SK-N-SH (cell line): Measurements from ENCODE around the gene DLL3. TPM values are rescaled to one million over a fixed set of nuclear protein-coding genes. Genes with fewer than 3 reads are reported as not detected.

Experiments used
- CTCF ChIA-PET: fragments of 300-600, 350-600 bp; formaldehyde crosslinking; extraction: SDS; loops from one replicate; lab custom pipeline; 2021; lab: Yijun Ruan, JAX
- POLR2A ChIA-PET: fragments of 350-600 bp; sonication (Branson Sonifier 250); formaldehyde crosslinking; extraction: SDS; loops from one replicate; lab custom pipeline; 2020; ENCODE audit warnings: antibody characterized with exemption, inconsistent platforms; lab: Yijun Ruan, JAX
- DNase-seq: peaks from one replicate; pipeline ENCODE4 v3.0.0; 2012
- H2AFZ ChIP-seq: fragments of 200-600 bp; sonication (generic); 2 replicates; pipeline ENCODE4 v1.8.1; 2016; ENCODE audit warnings: antibody characterized with exemption, mild to moderate bottlenecking, low read depth
- H3F3A ChIP-seq: fragments of 200-600 bp; sonication (generic); replicated peaks from 2 replicates; pipeline ENCODE3; 2016; ENCODE audit warnings: antibody characterized with exemption, mild to moderate bottlenecking; ENCODE audit not compliant: insufficient read depth
- H3K27ac ChIP-seq, 2 experiments: fragments of 200-500 bp in 1 of 2; fragments of 200-600 bp in 1 of 2; sonication (Bioruptor generic) in 1 of 2; sonication (generic), shearing (Covaris generic) in 1 of 2; 2 replicates each; pipeline versions ENCODE4 v1.5.1 to v1.6.1; 2014 to 2016; ENCODE audit warnings: low read depth in 2 of 2, inconsistent platforms in 1 of 2, low read length in 1 of 2, mild to moderate bottlenecking in 1 of 2, mixed read lengths in 1 of 2
- H3K27me3 ChIP-seq: fragments of 200-600 bp; sonication (generic), shearing (Covaris generic); 2 replicates; pipeline ENCODE4 v1.6.1; 2016; ENCODE audit warnings: mixed run types; ENCODE audit not compliant: insufficient read depth
- H3K36me3 ChIP-seq, 2 experiments: fragments of 200-500 bp in 1 of 2; fragments of 200-600 bp in 1 of 2; sonication (Bioruptor generic) in 1 of 2; sonication (generic) in 1 of 2; replicated peaks in 1 of 2; 2 replicates each; pipeline versions ENCODE3 to v1.5.1; 2014 to 2016; ENCODE audit warnings: low read length in 1 of 2, mild to moderate bottlenecking in 1 of 2; ENCODE audit not compliant: insufficient read depth in 2 of 2, control insufficient read depth in 1 of 2
- H3K4me1 ChIP-seq, 2 experiments: fragments of 200-500 bp in 1 of 2; fragments of 200-600 bp in 1 of 2; sonication (Bioruptor generic) in 1 of 2; sonication (generic), shearing (Covaris generic) in 1 of 2; 2 replicates each; pipeline versions ENCODE4 v1.5.1 to v1.6.1; 2014 to 2016; ENCODE audit warnings: low read depth in 1 of 2, low read length in 1 of 2, mixed run types in 1 of 2; ENCODE audit not compliant: insufficient read depth in 2 of 2, control insufficient read depth in 1 of 2
- H3K4me2 ChIP-seq: fragments of 200-600 bp; sonication (generic), shearing (Covaris generic); 2 replicates; pipeline ENCODE4 v1.6.1; 2017; ENCODE audit warnings: mixed run types
- H3K4me3 ChIP-seq, 2 experiments: fragments of 200-500 bp in 1 of 2; fragments of 200-600 bp in 1 of 2; sonication (Bioruptor generic) in 1 of 2; sonication (generic), shearing (Covaris generic) in 1 of 2; 2 replicates each; pipeline versions ENCODE4 v1.5.1 to v1.8.1; 2014 to 2016; ENCODE audit warnings: low read depth in 2 of 2, inconsistent platforms in 1 of 2, low read length in 1 of 2, mild to moderate bottlenecking in 1 of 2, mixed read lengths in 1 of 2, moderate library complexity in 1 of 2
- H3K79me2 ChIP-seq: fragments of 200-600 bp; sonication (generic); 2 replicates; pipeline ENCODE4 v1.8.1; 2017; ENCODE audit warnings: mild to moderate bottlenecking; ENCODE audit not compliant: insufficient read depth
- H3K9ac ChIP-seq: fragments of 200-600 bp; sonication (generic); 2 replicates; pipeline ENCODE4 v1.6.1; 2017; ENCODE audit warnings: mixed run types
- H3K9me2 ChIP-seq: fragments of 200-600 bp; sonication (generic); 2 replicates; pipeline ENCODE4 v1.6.1; 2017; ENCODE audit warnings: mixed run types
- H3K9me3 ChIP-seq: fragments of 200-600 bp; sonication (generic); 2 replicates; pipeline ENCODE4 v1.6.1; 2017; ENCODE audit warnings: mixed run types, mild to moderate bottlenecking, moderate library complexity
- H4K20me1 ChIP-seq: fragments of 200-600 bp; sonication (generic); 2 replicates; pipeline ENCODE4 v1.6.1; 2017; ENCODE audit warnings: mild to moderate bottlenecking, mixed run types; ENCODE audit not compliant: insufficient read depth
- FOXJ3 ChIP-seq: sonication (generic); formaldehyde crosslinking; IDR thresholded peaks from 2 replicates; pipeline ENCODE4 v1.5.1; 2020; ENCODE audit warnings: mild to moderate bottlenecking, missing genetic modification reagents
- MEF2A ChIP-seq: IDR thresholded peaks from 2 replicates; pipeline ENCODE4 v1.4.0; 2012; ENCODE audit warnings: low read depth, borderline replicate concordance
- MXI1 ChIP-seq: IDR thresholded peaks from 2 replicates; pipeline ENCODE4 v1.6.1; 2012; ENCODE audit warnings: mild to moderate bottlenecking, low read depth, low read length, improper control_type of control experiment
- RXRA ChIP-seq: IDR thresholded peaks from 2 replicates; pipeline ENCODE4 v1.4.0; 2012; ENCODE audit warnings: low read depth, mild to moderate bottlenecking, borderline replicate concordance
- WGBS: methylation state at CpG from one replicate; pipeline ENCODE4 v1.1.6; 2017; ENCODE audit warnings: low lambda C conversion rate; 5-methylcytosine and 5-hydroxymethylcytosine counted together
- polyA plus RNA-seq, 3 experiments: library from polyadenylated mRNA; depleted of rRNA; stranded (reverse); fragments of >200 nt; gene quantifications; 2 replicates each; pipeline ENCODE4 v1.2.3, GENCODE V29; 2012
- TF ChIP-seq, protein P1 (sequence below): fragments of 200-600 bp; sonication (generic); IDR thresholded peaks from 2 replicates; pipeline ENCODE4 v1.6.1; 2017; ENCODE audit warnings: antibody characterized with exemption, mild to moderate bottlenecking, moderate library complexity
- TF ChIP-seq, protein P2 (sequence below): IDR thresholded peaks from 2 replicates; pipeline ENCODE4 v1.4.0; 2012; ENCODE audit warnings: low read depth, borderline replicate concordance

DLL3 gene
- polyA plus RNA-seq, 1 of the 3 experiments (the other 2 are of a cell fraction) = 4.7 TPM

DNA sequence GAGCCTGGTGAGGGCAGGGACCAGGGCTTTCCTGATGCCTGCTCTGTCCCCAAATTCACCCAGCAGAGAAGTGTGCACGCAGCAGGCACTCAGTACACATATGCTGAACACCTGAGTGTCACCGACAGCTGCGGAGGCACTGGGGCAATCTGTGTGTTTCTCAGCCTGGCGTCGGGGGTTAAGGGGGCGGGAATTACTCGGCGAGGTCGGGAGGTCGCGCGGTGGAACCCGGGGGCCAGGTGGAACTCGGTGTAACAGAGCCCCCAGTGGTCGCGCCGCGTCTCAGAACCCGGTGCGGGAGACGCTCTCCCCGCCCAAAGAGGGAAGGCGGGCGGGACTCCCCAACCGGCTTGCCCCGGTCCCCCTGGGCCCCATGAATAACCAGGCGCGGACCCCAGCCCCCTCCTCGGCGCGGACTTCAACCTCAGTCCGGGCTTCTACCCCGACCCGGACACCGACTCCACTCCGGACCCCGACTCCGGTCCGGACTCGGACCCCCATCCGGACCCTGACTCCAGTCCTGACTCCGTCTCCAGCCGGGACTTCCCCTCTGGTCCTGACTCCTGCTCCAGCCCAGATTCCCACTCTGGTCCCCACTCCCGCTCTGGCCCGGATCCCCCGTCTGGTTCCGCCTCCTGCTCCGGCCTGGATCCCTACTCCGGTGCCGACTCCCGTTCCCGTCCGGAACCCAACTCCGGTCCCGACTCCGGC, 16.2 kb downstream of the DLL3 start, which contains the start of gene SELENOV:
SELENOV (plus strand) TSS at position 300 of the 711 bp plus-strand sequence; CDS start at position 374, 74 bp downstream.
- H3K9me3 ChIP-seq = no peaks in the 10 kb centered on the region
- TF ChIP-seq FOXJ3 (CRISPR knock-in tag) = no peak
- TF ChIP-seq, protein P1, sequence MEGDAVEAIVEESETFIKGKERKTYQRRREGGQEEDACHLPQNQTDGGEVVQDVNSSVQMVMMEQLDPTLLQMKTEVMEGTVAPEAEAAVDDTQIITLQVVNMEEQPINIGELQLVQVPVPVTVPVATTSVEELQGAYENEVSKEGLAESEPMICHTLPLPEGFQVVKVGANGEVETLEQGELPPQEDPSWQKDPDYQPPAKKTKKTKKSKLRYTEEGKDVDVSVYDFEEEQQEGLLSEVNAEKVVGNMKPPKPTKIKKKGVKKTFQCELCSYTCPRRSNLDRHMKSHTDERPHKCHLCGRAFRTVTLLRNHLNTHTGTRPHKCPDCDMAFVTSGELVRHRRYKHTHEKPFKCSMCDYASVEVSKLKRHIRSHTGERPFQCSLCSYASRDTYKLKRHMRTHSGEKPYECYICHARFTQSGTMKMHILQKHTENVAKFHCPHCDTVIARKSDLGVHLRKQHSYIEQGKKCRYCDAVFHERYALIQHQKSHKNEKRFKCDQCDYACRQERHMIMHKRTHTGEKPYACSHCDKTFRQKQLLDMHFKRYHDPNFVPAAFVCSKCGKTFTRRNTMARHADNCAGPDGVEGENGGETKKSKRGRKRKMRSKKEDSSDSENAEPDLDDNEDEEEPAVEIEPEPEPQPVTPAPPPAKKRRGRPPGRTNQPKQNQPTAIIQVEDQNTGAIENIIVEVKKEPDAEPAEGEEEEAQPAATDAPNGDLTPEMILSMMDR = peak; percentile 24; the same call in 1 of the 2 replicates
- no peaks in the 10 kb centered on the region for H3F3A ChIP-seq
- peak within 1 kb of the TSS; percentile 74 for H3K4me2 ChIP-seq
- H4K20me1 ChIP-seq = no peaks in the 10 kb centered on the region
- H3K4me3 ChIP-seq = peak within 1 kb of the TSS; percentile 43
- H3K27me3 ChIP-seq = peaks cover 21% of the 10 kb centered on the region
- 6% methylated on average over 47 of the region's 56 CpGs for WGBS
- ChIA-PET POLR2A (interaction anchor here (0.8 to 1.1 kb wide), 2 partner anchors 17 to 75 kb away, joined by 3 to 5 read pairs; no protein-coding TSS in a partner anchor), CTCF (interaction anchor here (0.9 to 2.0 kb wide), 8 partner anchors 8 to 41 kb away, joined by 3 to 9 read pairs (median 6); partner anchors contain the start of gene EID2B)
- no peaks in the 10 kb centered on the region for H3K36me3 ChIP-seq
- no peak within 1 kb of the TSS for H3K27ac ChIP-seq
- H2AFZ ChIP-seq = peak within 1 kb of the TSS; percentile 65; the same call in 1 of the 2 replicates
- H3K4me1 ChIP-seq = peaks cover 0 to 6% of the 10 kb centered on the region in 2 experiments; a peak in 1 of 4 replicates
- peak; percentile 83 for DNase-seq
- H3K79me2 ChIP-seq = no peaks in the 10 kb centered on the region
- no peaks in the 10 kb centered on the region for H3K9me2 ChIP-seq
- H3K9ac ChIP-seq = no peak within 1 kb of the TSS

GRCh38 chr19:39515551-39516191, 16.9 kb downstream of the DLL3 start:
- H3K9me2 ChIP-seq = no peaks in the 10 kb centered on the region
- POLR2A ChIA-PET = interaction anchor here (0.8 kb wide), 1 partner anchor 76 kb away, joined by 3 read pairs; no protein-coding TSS in a partner anchor
- CTCF ChIA-PET = interaction anchor here (1.1 to 2.0 kb wide), 8 partner anchors 8 to 42 kb away, joined by 3 to 9 read pairs (median 5); partner anchors contain the start of gene EID2B
- H3F3A ChIP-seq = no peaks in the 10 kb centered on the region
- H3K9ac ChIP-seq = no peak overlapping the region
- DNase-seq = no peak
- H3K27me3 ChIP-seq = peaks cover 21% of the 10 kb centered on the region
- H3K4me2 ChIP-seq = peak overlapping the region; percentile 74
- H4K20me1 ChIP-seq = no peaks in the 10 kb centered on the region
- H3K4me3 ChIP-seq = peak overlapping the region; percentile 43
- 24% methylated on average over 24 of the region's 44 CpGs for WGBS
- H3K36me3 ChIP-seq = no peaks in the 10 kb centered on the region
- H3K9me3 ChIP-seq = no peaks in the 10 kb centered on the region
- H2AFZ ChIP-seq = peak overlapping the region; percentile 65; the same call in 1 of the 2 replicates
- no peak overlapping the region for H3K27ac ChIP-seq
- peaks cover 0 to 6% of the 10 kb centered on the region in 2 experiments; a peak in 1 of 4 replicates for H3K4me1 ChIP-seq
- TF ChIP-seq MEF2A = no peak
- H3K79me2 ChIP-seq = no peaks in the 10 kb centered on the region

- 81% methylated on average over 6 of the region's 6 CpGs for WGBS
- DNase-seq = no peak
- Histone ChIP-seq H2AFZ (no peak overlapping the region), H3F3A (no peaks in the 10 kb centered on the region), H3K27ac (no peak overlapping the region), H3K9ac (no peak overlapping the region), H3K9me3 (no peaks in the 10 kb centered on the region), H4K20me1 (no peaks in the 10 kb centered on the region), H3K4me1 (peaks cover 0 to 6% of the 10 kb centered on the region in 2 experiments; a peak in 1 of 4 replicates), H3K79me2 (no peaks in the 10 kb centered on the region), H3K27me3 (peaks cover 21% of the 10 kb centered on the region), H3K4me2 (no peak overlapping the region), H3K9me2 (no peaks in the 10 kb centered on the region), H3K36me3 (no peaks in the 10 kb centered on the region), H3K4me3 (no peak overlapping the region)
- ChIA-PET POLR2A (no interaction called here), CTCF (interaction anchor here (1.1 to 2.0 kb wide), 5 partner anchors 11 to 42 kb away, joined by 4 to 9 read pairs (median 7); partner anchors contain the start of gene EID2B)
- no peak for TF ChIP-seq MXI1
- TF ChIP-seq, protein P2, sequence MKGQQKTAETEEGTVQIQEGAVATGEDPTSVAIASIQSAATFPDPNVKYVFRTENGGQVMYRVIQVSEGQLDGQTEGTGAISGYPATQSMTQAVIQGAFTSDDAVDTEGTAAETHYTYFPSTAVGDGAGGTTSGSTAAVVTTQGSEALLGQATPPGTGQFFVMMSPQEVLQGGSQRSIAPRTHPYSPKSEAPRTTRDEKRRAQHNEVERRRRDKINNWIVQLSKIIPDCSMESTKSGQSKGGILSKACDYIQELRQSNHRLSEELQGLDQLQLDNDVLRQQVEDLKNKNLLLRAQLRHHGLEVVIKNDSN = no peak
- no peak for TF ChIP-seq RXRA
Measured at GRCh38 chr19:39516270-39516669, 17.5 kb downstream of the DLL3 start.
